ENCODE results near the gene URB2.

The URB2 gene

DNA sequence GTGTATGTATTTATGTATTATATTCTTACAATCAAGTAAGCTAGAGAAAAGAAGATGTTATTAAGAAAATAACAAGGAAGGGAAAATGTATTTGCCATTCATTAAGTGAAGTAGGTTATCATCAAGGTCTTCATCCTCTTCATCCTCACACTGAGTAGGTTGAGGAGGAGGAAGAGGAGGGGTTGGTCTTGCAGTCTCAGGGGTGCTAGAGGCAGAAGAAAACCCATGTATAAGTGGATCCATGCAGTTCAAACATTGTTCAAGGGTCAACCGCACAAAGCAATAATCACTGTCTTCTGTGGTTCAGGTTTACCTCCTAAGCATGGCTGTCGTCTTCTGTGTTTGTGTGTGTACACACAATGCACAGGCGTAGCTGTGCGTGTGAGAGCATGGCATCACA is 16.9 kb downstream of the URB2 start:
- no peak for DNase-seq (ENCODE audit: low read depth)
- H3K4me3 ChIP-seq (ENCODE audit: low read length) = no peak overlapping the region
- TF ChIP-seq, protein P1, sequence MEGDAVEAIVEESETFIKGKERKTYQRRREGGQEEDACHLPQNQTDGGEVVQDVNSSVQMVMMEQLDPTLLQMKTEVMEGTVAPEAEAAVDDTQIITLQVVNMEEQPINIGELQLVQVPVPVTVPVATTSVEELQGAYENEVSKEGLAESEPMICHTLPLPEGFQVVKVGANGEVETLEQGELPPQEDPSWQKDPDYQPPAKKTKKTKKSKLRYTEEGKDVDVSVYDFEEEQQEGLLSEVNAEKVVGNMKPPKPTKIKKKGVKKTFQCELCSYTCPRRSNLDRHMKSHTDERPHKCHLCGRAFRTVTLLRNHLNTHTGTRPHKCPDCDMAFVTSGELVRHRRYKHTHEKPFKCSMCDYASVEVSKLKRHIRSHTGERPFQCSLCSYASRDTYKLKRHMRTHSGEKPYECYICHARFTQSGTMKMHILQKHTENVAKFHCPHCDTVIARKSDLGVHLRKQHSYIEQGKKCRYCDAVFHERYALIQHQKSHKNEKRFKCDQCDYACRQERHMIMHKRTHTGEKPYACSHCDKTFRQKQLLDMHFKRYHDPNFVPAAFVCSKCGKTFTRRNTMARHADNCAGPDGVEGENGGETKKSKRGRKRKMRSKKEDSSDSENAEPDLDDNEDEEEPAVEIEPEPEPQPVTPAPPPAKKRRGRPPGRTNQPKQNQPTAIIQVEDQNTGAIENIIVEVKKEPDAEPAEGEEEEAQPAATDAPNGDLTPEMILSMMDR (IDR thresholded peaks at IDR 0.05; ENCODE audit: insufficient read depth, low read depth, low read length, missing control alignments) = no peak

- TF ChIP-seq, protein P1 (IDR thresholded peaks at IDR 0.05; ENCODE audit: insufficient read depth, low read depth, low read length, missing control alignments) = no peak
- no peak overlapping the region for H3K4me3 ChIP-seq (ENCODE audit: low read length)
- DNase-seq (ENCODE audit: low read depth) = no peak
Measured at GRCh38 chr1:229643996-229644745, 18.1 kb downstream of the URB2 start.

DNA sequence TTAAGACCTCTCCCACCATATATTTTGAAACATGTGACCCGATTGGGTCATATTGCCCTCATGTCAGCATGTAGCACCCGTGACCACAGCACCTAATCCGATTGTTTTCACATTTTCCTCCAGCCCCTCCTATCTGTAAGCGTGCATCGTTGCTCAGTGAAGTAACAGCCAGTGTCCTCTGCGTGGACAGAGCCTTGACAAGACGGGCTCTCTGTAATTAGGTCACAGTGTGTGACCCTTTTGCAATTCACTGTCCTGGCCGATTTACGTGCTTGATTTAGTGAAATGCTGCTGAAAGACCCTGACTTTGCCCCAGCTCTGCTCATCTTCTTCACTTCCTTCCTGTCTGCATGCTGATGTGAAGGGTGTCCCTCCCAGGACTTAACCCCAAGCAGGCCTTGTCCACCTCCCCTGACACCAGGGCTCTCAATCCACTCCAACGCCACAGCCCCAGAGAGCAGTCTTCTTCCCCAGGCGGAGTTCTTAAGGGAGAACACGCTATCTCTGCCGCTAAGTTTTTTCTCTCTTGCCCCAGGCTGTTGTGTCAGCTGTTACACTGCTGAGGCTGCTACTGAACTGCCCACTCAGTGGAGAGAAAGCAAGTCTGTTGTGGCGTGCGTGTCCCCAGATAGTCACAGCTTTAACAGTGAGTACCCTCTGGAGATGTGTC is 19.4 kb downstream of the URB2 start:
- no peak overlapping the region for H3K4me3 ChIP-seq (ENCODE audit: low read length)
- DNase-seq (ENCODE audit: low read depth) = no peak
- TF ChIP-seq, protein P1 (IDR thresholded peaks at IDR 0.05; ENCODE audit: insufficient read depth, low read depth, low read length, missing control alignments) = no peak

DNA sequence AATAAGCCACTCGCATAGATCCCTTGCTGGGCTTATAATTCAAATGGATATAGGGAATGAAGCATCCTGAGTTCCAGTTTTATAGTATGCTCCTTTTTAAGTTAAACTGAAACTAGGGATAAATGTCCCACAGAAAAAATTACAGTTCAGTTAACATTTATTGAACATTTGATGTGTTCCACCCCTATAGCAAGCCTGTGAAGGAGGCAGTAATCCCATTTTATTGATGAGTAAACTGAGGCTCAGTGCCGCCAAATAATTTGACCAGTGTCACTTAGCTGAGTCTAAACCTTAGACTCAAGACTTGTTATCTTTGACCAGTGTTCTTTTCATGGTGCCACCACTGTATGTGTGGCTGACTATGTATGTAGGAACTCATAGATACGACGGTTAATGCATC is 22.4 kb downstream of the URB2 start:
- no peak overlapping the region for H3K4me3 ChIP-seq (ENCODE audit: low read length)
- DNase-seq (ENCODE audit: low read depth) = no peak
- TF ChIP-seq, protein P1 (IDR thresholded peaks at IDR 0.05; ENCODE audit: insufficient read depth, low read depth, low read length, missing control alignments) = no peak

DNA sequence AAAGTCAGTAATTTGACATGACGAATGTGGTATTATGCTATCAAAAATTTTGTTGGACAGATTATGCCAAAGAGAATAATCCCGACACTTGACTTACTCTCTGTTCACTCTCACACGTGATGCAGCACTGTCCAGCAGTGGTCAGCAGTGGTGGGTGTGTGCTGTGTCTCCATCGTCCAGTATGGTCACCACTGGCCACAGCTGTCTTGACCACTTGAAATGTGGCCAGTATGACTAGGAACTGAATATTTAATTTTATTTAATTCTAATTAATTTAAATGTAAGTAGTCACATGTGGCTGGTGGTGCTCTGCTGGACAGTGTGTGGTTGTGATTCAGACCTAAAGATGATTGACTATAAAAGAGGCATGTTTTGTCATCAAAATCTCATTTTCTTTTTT is 24.0 kb downstream of the URB2 start:
- H3K4me3 ChIP-seq (ENCODE audit: low read length) = no peak overlapping the region
- no peak for DNase-seq (ENCODE audit: low read depth)
- TF ChIP-seq, protein P1 (IDR thresholded peaks at IDR 0.05; ENCODE audit: insufficient read depth, low read depth, low read length, missing control alignments) = no peak

- TF ChIP-seq, protein P1 (IDR thresholded peaks at IDR 0.05; ENCODE audit: insufficient read depth, low read depth, low read length, missing control alignments) = no peak
- no peak for DNase-seq (ENCODE audit: low read depth)
- H3K4me3 ChIP-seq (ENCODE audit: low read length) = no peak overlapping the region
Measured at GRCh38 chr1:229651546-229651945, 25.5 kb downstream of the URB2 start.

Measured in epithelial cell of esophagus (primary cell).